Activated CD4-positive, alpha-beta memory T cell treated with anti-CD3 and anti-CD28 coated beads, Interleukin-2, amount 10 ng/mL, durations not matched to agents 7 days and 5 days (primary cell): ENCODE results near the gene PLA2G15. TPM values are rescaled to one million over a fixed set of nuclear protein-coding genes. Genes with fewer than 3 reads are reported as not detected.

Experiments used
- CTCF ChIA-PET: fragments of 350-600 bp; sonication (Branson Sonifier 250); formaldehyde crosslinking; loops from one replicate; lab custom pipeline; 2021; ENCODE audit warnings: antibody characterized with exemption, inconsistent platforms; lab: Charles Lee
- POLR2A ChIA-PET: fragments of 350-600 bp; sonication (Branson Sonifier 250); formaldehyde crosslinking; loops from one replicate; lab custom pipeline; 2021; ENCODE audit warnings: antibody characterized with exemption; lab: Charles Lee
- DNase-seq: peaks from one replicate; pipeline ENCODE4 v3.0.0-alpha.2; 2020
- H3K27ac Mint-ChIP-seq: one replicate; pipeline ENCODE4 v1.8.0; 2021; ENCODE audit warnings: mild to moderate bottlenecking, mixed read lengths
- H3K27me3 Mint-ChIP-seq: one replicate; pipeline ENCODE4 v1.8.0; 2021; ENCODE audit warnings: mixed read lengths
- H3K36me3 Mint-ChIP-seq: one replicate; pipeline ENCODE4 v1.8.0; 2021; ENCODE audit warnings: low read depth, mixed read lengths
- H3K4me1 Mint-ChIP-seq: one replicate; pipeline ENCODE4 v1.8.0; 2021; ENCODE audit warnings: mixed read lengths
- H3K4me3 Mint-ChIP-seq: one replicate; pipeline ENCODE4 v1.8.0; 2021; ENCODE audit warnings: mild to moderate bottlenecking, mixed read lengths
- H3K9me3 Mint-ChIP-seq: one replicate; pipeline ENCODE4 v1.8.0; 2021; ENCODE audit warnings: mixed read lengths
- total RNA-seq, 2 experiments: library from RNA; stranded (reverse); gene quantifications; one replicate each; pipeline ENCODE4 v1.2.3, GENCODE V29; 2021

The PLA2G15 gene
- total RNA-seq, 2 experiments from 2014 or later: 7.4 to 7.5 TPM

DNA sequence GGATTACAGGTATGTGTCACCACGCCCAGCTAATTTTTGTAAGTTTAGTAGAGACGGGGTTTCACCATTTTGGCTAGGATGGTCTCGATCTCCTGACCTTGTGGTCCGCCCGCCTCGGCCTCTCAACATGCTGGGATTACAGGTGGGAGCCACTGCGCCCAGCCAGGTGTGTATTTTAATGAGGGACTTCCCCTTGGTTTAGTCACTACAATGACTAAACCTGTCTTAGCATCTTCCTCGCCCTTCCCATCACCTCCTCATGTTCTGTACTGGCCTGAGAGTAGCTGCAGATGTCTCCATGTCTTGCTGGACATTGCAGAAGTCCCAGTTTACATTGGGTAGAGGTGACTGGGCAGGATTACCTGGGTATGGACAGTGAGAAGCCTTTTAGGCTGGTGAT is 28.7 kb downstream of the PLA2G15 start:
- peaks cover 74% of the 10 kb centered on the region for H3K4me1 Mint-ChIP-seq
- H3K27ac Mint-ChIP-seq: peak overlapping the region; percentile 91
- no peaks in the 10 kb centered on the region for H3K9me3 Mint-ChIP-seq
- ChIA-PET POLR2A (interaction anchor here (1.2 to 3.0 kb wide), 6 partner anchors 10 to 37 kb away, joined by 3 to 25 read pairs (median 8); partner anchors contain the start of genes PRMT7 and SLC7A6OS), CTCF (interaction anchor here (1.3 to 9.5 kb wide), 3 partner anchors 11 to 55 kb away, joined by 4 to 96 read pairs (median 46); partner anchors contain the start of gene SLC7A6)
- peaks cover 54% of the 10 kb centered on the region for H3K36me3 Mint-ChIP-seq
- no peaks in the 10 kb centered on the region for H3K27me3 Mint-ChIP-seq
- no peak overlapping the region for H3K4me3 Mint-ChIP-seq
- no peak for DNase-seq

DNA sequence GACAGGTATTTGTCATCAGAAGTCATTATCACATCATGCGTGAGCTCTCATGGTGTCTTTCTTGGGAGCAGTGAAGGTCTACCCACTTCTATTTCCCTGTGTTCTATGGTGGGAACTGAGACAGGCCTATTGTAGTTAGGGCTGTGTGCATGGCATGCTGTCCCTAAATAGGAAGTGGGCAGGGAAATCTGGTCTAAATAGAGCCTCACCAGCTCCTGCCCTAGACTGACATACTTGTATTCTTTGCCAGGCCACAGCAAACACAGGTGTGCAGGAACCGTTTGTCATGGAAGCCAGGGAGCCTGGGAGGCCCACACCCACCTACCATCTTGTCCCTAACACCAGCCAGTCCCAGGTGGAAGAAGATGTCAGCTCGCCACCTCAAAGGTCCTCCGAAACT is 29.3 kb downstream of the PLA2G15 start:
- Mint-ChIP-seq H3K27ac (peak overlapping the region; percentile 91), H3K4me3 (no peak overlapping the region), H3K36me3 (peaks cover 52% of the 10 kb centered on the region), H3K9me3 (no peaks in the 10 kb centered on the region), H3K27me3 (no peaks in the 10 kb centered on the region), H3K4me1 (peaks cover 72% of the 10 kb centered on the region)
- ChIA-PET CTCF (interaction anchor here (1.3 to 9.5 kb wide), 3 partner anchors 10 to 54 kb away, joined by 4 to 96 read pairs (median 46); partner anchors contain the start of gene SLC7A6), POLR2A (interaction anchor here (1.1 to 3.0 kb wide), 7 partner anchors 9 to 36 kb away, joined by 3 to 25 read pairs (median 7); partner anchors contain the start of genes PRMT7, SLC7A6 and SLC7A6OS)
- no peak for DNase-seq

DNA sequence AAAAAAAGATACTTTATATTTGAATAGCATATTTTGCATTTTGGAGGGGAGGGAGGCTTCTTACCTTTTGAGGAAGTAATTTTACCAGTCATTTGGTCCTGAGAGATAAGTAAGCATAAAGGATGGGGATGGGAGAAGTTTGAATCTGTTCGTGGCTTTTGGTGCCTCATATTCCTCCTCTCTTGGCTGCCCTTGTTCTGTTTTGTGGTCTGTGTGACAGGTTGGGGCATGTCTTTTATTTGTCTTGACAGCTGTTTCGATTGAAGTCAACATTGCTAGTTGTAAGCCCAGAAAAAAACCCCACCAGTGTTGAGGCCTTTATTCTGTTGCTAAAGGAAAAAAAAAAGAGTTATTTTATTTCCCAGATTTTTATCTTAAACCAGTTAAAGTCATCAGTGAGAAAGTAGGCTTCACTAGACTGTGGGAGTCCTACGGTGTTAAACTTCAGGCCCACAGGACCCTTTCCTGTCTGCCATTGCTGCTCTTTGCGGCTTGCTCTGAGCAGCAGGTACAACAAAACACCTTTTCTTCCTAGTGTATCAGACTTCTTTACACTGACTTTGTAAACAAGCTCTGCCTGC is 30.5 kb downstream of the PLA2G15 start:
- Mint-ChIP-seq H3K27ac (peak overlapping the region; percentile 91), H3K9me3 (no peaks in the 10 kb centered on the region), H3K4me1 (peaks cover 69% of the 10 kb centered on the region), H3K4me3 (peak overlapping the region; percentile 38), H3K36me3 (peaks cover 56% of the 10 kb centered on the region), H3K27me3 (no peaks in the 10 kb centered on the region)
- peak; percentile 45 for DNase-seq
- ChIA-PET POLR2A (interaction anchor here (1.0 to 3.0 kb wide), 6 partner anchors 8 to 35 kb away, joined by 4 to 25 read pairs (median 10); partner anchors contain the start of genes PRMT7, SLC7A6 and SLC7A6OS), CTCF (interaction anchor here (0.5 to 9.5 kb wide), 6 partner anchors 9 to 53 kb away, joined by 3 to 96 read pairs (median 3); partner anchors contain the start of genes PRMT7, SLC7A6 and SLC7A6OS)

DNA sequence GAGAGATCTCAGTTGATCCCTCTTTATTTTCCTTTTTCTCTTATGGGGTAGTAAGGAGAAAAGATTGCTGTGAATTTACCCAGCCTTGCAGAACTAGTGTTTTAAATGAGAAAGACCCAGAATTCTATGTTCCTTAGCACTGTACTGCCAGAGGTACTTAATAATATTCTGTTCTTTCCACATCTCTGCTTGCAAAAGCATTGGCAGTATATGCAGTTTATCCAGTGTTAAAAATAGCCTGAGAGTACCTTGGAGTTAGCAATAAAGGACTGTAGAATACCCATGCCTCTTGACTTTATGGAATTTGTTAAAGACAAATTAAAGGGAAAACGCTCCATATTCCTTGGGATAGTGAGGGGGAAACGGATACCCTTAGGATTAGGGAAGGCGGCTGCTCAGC is 31.1 kb downstream of the PLA2G15 start:
- peak overlapping the region; percentile 91 for H3K27ac Mint-ChIP-seq
- H3K4me1 Mint-ChIP-seq: peaks cover 71% of the 10 kb centered on the region
- DNase-seq: no peak
- ChIA-PET POLR2A (interaction anchor here (0.5 to 3.0 kb wide), 6 partner anchors 10 to 35 kb away, joined by 4 to 25 read pairs (median 7); partner anchors contain the start of genes PRMT7, SLC7A6 and SLC7A6OS), CTCF (interaction anchor here (0.5 to 9.5 kb wide), 5 partner anchors 9 to 53 kb away, joined by 3 to 96 read pairs (median 3); partner anchors contain the start of genes PRMT7, SLC7A6 and SLC7A6OS)
- H3K9me3 Mint-ChIP-seq: no peaks in the 10 kb centered on the region
- H3K27me3 Mint-ChIP-seq: no peaks in the 10 kb centered on the region
- H3K4me3 Mint-ChIP-seq: no peak overlapping the region
- peaks cover 57% of the 10 kb centered on the region for H3K36me3 Mint-ChIP-seq

DNA sequence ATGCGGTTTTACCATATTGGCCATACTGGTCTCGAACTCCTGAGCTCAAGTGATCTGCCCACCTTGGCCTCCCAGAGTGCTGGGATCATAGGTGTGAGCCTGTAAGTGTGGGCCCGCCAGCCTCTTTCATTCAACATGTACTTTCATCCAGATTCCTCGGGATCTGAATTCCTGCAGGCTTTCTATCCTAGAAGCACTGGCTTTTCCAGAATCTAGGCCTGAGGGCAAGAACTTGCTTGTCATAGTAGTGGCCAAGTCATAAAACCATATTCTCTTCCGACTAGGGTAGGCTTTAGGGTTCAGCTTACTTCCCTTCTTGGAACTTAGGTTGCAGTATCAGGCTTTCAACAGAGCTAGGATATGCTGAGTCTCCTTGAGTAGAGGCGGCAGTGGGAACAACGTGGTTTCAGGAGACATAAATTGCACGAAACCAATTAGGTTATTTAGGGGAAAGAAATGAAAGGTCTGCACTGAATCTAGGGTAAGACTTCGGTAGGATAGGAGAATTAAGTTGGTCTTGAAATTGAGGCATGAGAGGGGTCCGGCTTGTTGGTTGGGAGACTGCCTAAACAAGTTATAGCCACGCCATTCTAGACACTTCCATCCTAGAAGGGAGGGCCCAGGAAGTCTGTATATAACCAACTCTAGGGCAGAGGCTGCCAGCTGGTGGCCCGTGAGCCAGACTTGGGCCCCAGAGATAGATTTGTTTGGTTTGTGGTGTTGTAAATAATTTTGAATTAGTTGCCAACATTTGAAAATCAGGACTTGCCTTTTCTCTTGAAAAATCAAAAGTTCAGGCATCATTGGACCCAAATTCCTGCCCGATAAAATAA is 34.8 kb downstream of the PLA2G15 start:
- H3K27ac Mint-ChIP-seq: peak overlapping the region; percentile 70
- no peak for DNase-seq
- H3K9me3 Mint-ChIP-seq: no peaks in the 10 kb centered on the region
- H3K27me3 Mint-ChIP-seq: no peaks in the 10 kb centered on the region
- peaks cover 71% of the 10 kb centered on the region for H3K4me1 Mint-ChIP-seq
- CTCF ChIA-PET: interaction anchor here (0.8 to 9.5 kb wide), 3 partner anchors 10 to 17 kb away, joined by 3 to 96 read pairs (median 5); partner anchors contain the start of gene SLC7A6
- H3K36me3 Mint-ChIP-seq: peaks cover 68% of the 10 kb centered on the region
- no peak overlapping the region for H3K4me3 Mint-ChIP-seq
- POLR2A ChIA-PET: interaction anchor here (0.9 to 8.7 kb wide), 6 partner anchors 10 to 31 kb away, joined by 3 to 64 read pairs (median 3); partner anchors contain the start of genes PRMT7, SLC7A6 and SLC7A6OS

DNA sequence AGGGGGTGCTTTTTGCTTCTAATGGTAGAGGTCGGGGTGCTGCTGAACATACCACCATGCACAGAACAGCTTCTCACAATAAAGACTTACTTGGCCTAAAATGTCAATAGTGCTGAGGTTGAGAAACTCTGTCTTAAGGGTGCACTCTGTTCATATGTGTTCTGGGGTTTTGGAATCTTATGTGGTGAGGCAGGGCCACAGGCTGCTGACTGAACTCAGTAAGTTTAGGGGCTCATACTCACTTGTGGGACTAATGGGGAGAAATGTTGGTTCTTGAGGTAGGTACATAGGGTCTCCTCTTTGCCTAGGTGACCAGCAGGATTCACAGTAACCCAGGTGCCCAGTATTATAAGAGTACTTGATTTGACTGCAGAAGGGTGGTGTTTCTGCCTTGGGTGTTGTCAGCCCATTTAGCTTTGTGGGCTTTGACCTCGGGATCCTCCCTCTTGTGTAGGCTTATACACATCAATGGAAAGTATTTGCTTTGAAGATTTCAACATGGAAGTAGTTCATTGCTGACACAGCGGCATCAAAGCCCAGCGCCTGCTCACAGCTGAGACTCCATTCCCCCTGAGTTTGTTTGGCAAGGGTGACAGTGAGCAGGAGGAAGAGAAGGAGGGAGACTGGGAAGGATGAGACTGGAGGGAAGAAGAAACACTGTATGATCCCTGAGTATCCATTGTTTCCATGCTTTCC is 36.3 kb downstream of the PLA2G15 start:
- H3K27ac Mint-ChIP-seq: peak overlapping the region; percentile 63
- no peak for DNase-seq
- POLR2A ChIA-PET: interaction anchor here (1.6 to 8.7 kb wide), 3 partner anchors 8 to 17 kb away, joined by 3 to 64 read pairs (median 7); partner anchors contain the start of gene SLC7A6
- H3K4me1 Mint-ChIP-seq: peaks cover 72% of the 10 kb centered on the region
- H3K36me3 Mint-ChIP-seq: peaks cover 63% of the 10 kb centered on the region
- H3K4me3 Mint-ChIP-seq: no peak overlapping the region
- no peaks in the 10 kb centered on the region for H3K9me3 Mint-ChIP-seq
- CTCF ChIA-PET: no interaction called here
- no peaks in the 10 kb centered on the region for H3K27me3 Mint-ChIP-seq

DNA sequence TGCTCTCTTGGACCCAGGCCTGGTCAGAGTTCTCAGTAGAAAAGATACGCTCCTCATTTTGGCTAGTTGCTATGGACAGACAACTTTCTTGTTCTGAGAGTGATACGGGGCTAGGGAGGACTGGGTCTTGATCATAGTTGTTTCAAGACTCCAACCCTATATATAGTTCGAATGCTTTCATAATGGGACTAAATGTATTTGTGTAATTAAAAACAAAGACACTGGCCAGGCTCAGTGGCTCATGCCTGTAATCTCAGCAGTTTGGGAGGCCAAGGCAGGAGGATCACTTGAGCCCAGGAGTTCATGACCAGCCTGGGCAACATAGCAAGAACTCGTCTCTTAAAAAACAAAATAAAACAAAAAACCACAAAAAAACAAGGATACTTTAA is 36.9 kb downstream of the PLA2G15 start:
- POLR2A ChIA-PET: interaction anchor here (1.6 to 8.7 kb wide), 3 partner anchors 8 to 17 kb away, joined by 3 to 64 read pairs (median 7); partner anchors contain the start of gene SLC7A6
- peaks cover 73% of the 10 kb centered on the region for H3K4me1 Mint-ChIP-seq

DNA sequence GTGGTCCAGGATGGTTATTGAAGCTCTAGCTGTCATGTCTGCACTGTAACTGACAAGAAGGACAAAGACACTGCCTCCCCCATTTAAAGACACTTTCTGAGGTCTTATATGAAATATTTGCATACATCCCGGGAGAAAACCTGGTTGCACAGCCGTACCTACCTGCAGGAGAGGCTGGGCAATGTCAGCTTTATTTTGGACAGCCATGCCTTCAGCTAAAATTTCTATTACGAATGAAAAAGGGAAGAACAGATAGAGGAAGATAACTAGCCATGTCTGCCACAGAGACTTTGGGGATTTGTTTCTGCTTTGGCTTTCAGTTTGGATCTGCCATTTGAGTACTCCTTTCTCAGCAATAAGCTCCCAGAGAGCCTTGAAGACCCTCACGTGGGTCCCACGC is 38.2 kb downstream of the PLA2G15 start:
- Mint-ChIP-seq H3K4me3 (peak overlapping the region; percentile 53), H3K27ac (peak overlapping the region; percentile 92), H3K9me3 (no peaks in the 10 kb centered on the region), H3K36me3 (peaks cover 76% of the 10 kb centered on the region), H3K4me1 (peaks cover 86% of the 10 kb centered on the region), H3K27me3 (no peaks in the 10 kb centered on the region)
- no peak for DNase-seq
- POLR2A ChIA-PET: interaction anchor here (0.8 to 9.9 kb wide), 7 partner anchors 8 to 28 kb away, joined by 3 to 85 read pairs (median 28); partner anchors contain the start of genes PRMT7, SLC7A6 and SLC7A6OS
- CTCF ChIA-PET: interaction anchor here (1.0 to 15.3 kb wide), 5 partner anchors 10 to 27 kb away, joined by 3 to 243 read pairs (median 4); partner anchors contain the start of genes PRMT7, SLC7A6 and SLC7A6OS

More for the DNA sequence above, 36.9 kb downstream of the PLA2G15 start:
- peak overlapping the region; percentile 63 for H3K27ac Mint-ChIP-seq
- no peak overlapping the region for H3K4me3 Mint-ChIP-seq
- no peaks in the 10 kb centered on the region for H3K27me3 Mint-ChIP-seq
- CTCF ChIA-PET: no interaction called here
- DNase-seq: no peak
- peaks cover 64% of the 10 kb centered on the region for H3K36me3 Mint-ChIP-seq
- H3K9me3 Mint-ChIP-seq: no peaks in the 10 kb centered on the region

DNA sequence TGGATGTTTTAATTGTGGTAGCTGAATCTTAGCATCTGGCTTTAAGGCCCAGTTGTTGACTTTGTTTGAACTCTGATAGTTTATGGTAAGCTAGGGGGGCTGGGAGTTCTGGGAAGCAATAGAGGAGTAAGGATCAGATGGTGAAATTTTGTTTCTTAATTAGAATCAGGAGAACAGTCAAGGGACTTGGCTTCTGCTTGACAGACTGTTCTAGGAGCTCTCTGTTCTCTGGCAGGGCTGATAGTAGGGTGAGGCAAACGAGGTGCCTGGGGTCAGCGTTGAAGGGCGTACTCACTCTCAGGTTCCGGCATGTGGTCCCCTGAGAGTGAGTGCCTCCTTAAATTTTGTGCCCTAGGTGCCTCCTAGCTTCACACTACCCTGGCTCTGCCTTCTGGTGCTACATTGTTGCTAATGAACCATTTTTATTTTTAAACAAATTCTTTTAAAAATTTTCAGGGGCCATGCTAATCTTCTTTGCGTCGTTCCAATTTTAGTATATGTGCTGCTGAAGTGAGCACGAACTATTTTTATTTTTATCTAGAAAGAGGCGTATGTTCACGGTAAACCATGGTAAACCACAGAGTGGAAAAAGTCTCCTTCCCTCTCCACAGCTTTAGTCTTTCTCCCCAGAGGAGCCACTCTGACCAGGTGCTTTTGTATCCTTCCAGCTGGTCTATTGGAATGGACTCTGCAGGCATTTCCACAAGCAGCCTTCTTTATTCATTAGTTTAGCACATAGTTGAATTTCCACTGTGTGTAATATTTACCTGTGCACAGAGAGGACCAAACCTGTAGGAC is 38.8 kb downstream of the PLA2G15 start:
- ChIA-PET CTCF (interaction anchor here (0.6 to 15.3 kb wide), 7 partner anchors 11 to 31 kb away, joined by 3 to 243 read pairs (median 4); partner anchors contain the start of genes PRMT7, SLC7A6 and SLC7A6OS), POLR2A (interaction anchor here (0.8 to 9.9 kb wide), 8 partner anchors 8 to 27 kb away, joined by 3 to 85 read pairs (median 20); partner anchors contain the start of genes PRMT7, SLC7A6 and SLC7A6OS)
- H3K4me3 Mint-ChIP-seq: peak overlapping the region; percentile 53
- peaks cover 79% of the 10 kb centered on the region for H3K36me3 Mint-ChIP-seq
- no peaks in the 10 kb centered on the region for H3K9me3 Mint-ChIP-seq
- no peaks in the 10 kb centered on the region for H3K27me3 Mint-ChIP-seq
- H3K27ac Mint-ChIP-seq: peak overlapping the region; percentile 92
- H3K4me1 Mint-ChIP-seq: peaks cover 89% of the 10 kb centered on the region
- no peak for DNase-seq

DNA sequence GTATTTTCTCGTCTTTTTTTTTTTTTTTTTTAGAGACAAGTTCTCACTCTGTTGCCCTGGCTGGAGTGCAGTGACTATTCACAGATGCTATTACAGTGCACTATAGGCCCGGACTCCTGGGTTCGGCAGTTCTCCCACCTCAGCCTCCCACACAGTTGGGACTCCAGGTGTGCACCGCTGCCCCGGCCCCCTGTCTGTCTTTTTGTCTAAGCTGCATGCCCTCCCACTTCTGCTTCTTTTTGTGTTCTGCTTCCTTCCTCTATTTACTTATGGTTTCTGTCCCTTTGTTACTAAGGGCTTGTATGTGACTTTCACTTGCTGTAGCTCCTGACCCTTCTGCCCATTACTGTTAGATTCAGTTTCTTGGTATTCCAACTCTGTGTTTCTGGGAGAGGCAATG is 39.7 kb downstream of the PLA2G15 start:
- Mint-ChIP-seq H3K9me3 (no peaks in the 10 kb centered on the region), H3K27me3 (no peaks in the 10 kb centered on the region), H3K4me1 (peaks cover 92% of the 10 kb centered on the region), H3K36me3 (peaks cover 80% of the 10 kb centered on the region), H3K27ac (peak overlapping the region; percentile 92), H3K4me3 (peak overlapping the region; percentile 53)
- POLR2A ChIA-PET: interaction anchor here (1.3 to 9.9 kb wide), 8 partner anchors 9 to 215 kb away, joined by 3 to 85 read pairs (median 26); partner anchors contain the start of genes PRMT7, SLC7A6 and SLC7A6OS
- no peak for DNase-seq
- CTCF ChIA-PET: interaction anchor here (1.4 to 15.3 kb wide), 5 partner anchors 12 to 44 kb away, joined by 3 to 243 read pairs (median 6); partner anchors contain the start of genes PRMT7, SLC7A6 and SLC7A6OS
